ENCODE results near the gene RRP12.
"Not testable (repeated sequence)": the region's sequence is repeated elsewhere in the genome, so short reads cannot be mapped to it uniquely, and the experiment has no call there.

RRP12 gene

DNA sequence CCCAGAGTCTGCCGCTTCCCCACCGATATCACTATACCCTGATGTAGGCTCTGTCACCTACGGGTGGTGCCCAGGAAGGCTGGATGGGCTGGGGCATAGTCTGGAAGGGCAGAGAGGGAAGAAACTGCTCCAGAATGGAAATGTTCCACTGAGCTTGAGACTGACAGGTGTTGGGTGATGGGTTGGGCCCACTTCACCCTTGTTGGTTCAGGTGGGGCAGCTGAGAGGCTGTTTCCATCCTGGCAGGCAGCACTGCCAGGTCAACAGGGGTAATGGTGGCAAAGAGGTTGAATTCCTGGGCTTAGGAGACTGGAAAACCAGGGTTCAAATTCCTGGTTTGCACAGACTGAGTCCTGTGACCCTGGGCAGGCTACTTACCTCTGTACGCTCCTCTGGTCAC, 38.1 kb downstream of the RRP12 start:
- no peak for DNase-seq

DNA sequence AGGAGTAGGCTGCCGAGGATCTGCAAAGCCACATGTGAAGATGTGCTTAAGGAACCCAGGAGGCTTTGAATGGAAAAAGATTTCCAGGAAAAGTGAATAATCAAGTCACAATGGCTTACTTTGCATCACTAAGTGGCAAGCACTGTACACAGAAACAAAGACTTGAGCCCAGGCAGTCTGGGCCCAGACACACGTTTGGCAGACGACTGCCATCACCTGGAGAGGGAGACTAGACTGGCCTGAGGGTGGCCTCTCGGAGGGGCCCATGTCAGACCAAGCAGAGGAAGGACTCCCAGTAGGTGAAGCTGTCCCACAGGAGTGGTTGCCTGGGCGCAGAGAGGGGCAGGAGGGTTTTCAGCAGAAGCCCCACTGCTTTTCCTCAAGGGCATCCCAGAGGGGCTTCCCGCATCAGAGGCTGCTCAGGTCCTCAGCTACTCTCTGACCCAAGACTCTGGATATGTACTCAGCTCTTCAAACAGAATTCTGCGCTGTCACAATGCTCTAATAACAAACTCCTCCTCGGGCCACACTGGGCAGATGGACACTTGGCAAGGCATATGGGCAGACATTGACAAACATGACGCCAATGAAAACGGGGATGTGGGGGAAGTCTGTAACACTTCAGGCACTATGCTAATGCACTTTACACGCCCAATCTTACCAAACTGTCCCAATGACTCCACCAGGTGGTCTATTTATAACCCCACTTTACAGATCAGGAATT, 38.7 kb downstream of the RRP12 start:
- DNase-seq, result no peak

DNA sequence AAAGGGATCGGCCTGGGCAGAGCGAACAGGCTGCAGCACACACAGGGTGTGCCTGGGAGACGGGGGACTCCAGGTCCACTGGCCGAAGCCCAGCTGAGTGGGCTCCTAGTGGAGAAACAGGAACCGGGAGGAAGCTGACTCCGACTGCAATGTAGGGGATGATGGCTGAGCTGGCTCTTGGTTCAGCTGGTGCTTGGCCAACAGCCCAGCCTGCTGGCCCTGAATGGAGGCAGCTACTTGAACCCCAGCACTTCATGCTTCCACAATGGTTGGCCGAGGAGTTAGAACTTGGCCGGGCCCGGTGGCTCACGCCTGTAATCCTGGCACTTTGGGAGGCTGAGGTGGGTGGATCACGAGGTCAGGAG, 39.6 kb downstream of the RRP12 start:
- no peak for DNase-seq

DNA sequence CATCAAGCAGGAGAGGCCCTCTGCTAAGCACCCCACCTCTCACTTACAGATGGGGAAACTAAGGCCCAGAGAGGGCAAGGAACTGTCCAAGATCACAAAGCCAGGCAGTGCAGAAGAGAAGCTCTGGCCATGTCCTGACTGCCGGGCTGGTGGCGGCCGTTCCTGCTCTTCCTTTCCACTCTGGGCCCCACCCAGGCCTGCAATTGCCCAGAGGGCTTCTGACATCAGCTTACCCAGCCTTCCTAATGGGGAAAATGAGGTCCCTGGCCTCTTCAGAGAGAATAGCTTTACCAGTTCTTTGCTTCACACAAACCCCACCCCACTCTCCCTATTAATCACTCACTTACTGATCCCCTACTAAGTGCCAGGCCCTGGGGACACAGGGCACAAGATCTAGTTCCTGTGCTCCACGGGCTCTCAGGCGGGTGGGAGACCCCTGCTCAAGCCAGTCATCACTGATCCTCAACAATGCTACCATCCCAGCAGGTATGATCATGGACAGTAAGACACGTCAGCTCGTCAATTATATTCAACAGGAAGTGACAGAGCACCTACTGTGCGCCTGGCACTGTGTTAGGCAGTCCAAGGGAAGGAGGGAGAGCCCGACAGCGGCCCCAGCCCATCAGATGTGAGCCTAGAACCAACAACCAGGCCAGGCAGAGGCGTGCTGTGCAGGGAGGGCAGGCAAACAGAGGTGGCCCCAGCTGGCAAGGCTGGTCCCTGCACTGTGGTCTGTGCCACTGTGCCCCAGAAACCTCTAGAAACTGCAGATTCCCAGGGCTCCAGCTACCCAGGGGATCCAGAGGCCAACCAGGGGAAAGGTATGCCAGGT, 40.2 kb downstream of the RRP12 start:
- no peak for DNase-seq

DNA sequence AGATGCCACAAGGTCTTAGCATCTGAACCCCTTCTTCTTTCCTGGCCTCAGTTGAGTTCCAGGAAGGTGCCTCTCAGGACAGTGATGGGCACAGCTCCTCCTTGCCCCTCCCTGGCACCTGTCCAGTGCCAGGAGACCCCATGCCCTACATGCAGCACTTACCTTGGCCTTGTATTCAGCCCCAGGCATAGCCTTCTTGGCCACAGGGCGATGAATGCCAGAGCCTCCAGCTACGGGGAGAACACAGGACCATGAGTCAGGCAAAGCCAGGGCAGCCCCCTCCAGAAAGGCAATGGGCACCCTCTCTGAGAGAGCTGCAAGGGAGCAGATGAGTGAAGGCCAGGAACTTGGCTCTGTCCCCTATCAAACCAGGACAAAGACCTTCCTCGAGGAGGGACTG, 42.4 kb downstream of the RRP12 start:
- no peak for DNase-seq

DNA sequence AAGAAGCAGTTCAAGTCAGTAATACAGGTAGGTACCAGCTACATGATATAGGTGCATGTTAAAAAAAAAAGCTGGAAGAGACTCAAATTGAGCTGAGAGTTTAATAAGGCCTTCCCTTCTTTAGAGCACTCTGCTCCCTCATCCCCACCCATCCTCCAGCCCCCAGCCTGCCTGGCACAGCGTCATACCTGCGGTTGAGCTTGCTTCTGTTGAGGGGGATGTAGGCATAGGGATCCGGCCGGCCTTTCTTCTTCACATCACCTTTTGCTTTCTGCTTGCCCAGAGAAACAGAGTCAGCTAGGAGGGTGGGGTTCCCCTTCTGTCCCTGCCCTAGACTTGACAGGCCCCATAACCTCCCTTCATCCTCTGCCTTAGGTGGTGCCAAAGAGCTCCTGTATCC, 42.8 kb downstream of the RRP12 start:
- no peak for DNase-seq

DNA sequence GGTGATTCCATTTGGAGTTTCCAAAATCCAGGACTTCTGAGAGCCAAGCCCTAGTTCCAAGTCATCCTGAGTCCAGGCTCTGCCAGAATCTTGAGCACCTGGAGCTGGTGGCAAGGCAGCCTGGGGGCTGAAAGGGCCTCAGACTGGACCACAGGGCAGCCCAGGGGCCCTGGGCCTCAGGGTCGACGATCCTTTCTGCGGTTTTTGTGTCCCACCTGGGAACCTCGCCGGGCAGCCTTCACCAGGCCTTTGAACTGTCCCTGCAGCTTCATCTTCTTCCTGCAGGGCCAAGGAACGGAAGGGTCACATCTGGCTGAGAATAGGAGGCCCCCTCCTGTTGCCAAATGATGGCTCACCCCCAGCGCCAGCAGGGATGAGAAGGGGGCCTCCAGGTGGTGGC, 44.2 kb downstream of the RRP12 start:
- DNase-seq, result no peak

DNA sequence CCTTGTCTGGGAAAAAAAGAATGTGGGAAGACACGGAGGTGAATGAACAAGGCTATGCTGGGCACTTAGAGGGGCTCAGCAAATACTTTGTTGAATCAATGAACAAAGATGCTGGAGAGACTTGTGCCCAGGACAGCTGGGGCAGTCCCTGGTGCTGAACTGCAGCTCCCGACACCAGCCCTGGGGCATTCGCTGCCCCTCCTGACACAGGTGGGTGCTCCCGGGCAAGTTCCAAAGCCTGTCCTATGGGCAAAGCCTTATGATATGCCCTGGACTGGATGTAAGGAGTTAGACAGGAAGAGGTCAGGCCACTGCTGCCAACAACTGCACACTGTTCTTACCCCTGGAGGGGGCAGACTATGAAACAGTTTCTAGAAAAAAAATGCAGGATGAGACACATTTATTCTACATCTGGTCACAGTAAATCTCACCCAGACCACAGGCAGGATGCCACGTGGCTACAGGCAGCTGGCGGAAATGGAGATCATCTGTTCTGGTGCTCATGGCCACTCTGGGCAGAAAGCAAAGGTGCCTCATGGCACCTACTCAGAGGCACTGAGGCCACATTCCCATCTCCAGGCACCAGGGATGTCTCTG, 44.7 kb downstream of the RRP12 start:
- DNase-seq, result peak; percentile 20

DNA sequence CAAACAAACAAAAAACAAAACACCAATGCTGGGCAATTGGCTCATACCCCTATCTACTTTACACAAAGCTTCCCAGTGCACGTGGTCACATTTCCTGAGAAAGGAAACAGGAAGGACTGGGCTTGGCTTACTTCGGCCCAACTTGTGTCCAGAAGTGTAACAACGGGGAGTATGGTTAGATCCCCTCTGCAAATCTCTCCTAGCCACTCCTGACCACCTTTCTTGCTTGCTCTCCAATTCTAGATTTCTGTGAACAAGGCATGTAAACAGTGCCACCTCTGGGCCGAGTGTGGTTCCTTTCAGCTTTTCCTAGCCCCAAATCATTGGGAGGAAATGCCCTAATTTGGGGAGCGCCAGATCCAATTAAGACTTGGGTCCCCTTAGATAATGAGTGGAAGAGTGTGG, 45.6 kb downstream of the RRP12 start:
- DNase-seq, result no peak

DNA sequence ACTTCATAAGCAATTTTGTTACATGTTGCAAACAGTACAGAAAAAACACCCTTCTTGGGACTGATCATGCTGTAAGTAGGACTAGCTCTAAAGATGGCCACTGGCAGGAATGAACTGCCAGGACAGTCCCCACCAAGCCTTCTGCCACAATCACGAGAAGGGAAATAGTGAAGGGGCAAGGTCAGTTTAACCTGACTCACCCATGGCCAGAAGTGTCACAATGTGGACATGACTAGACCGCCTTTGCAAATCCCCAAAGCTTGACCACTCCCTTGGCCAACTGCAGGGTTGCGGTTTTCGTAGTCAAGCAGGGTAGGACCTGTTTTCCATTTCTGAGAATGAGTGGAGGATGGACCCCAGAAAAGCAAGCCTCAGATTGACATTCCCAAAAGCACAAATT, 47.2 kb downstream of the RRP12 start:
- DNase-seq, result no peak

DNA sequence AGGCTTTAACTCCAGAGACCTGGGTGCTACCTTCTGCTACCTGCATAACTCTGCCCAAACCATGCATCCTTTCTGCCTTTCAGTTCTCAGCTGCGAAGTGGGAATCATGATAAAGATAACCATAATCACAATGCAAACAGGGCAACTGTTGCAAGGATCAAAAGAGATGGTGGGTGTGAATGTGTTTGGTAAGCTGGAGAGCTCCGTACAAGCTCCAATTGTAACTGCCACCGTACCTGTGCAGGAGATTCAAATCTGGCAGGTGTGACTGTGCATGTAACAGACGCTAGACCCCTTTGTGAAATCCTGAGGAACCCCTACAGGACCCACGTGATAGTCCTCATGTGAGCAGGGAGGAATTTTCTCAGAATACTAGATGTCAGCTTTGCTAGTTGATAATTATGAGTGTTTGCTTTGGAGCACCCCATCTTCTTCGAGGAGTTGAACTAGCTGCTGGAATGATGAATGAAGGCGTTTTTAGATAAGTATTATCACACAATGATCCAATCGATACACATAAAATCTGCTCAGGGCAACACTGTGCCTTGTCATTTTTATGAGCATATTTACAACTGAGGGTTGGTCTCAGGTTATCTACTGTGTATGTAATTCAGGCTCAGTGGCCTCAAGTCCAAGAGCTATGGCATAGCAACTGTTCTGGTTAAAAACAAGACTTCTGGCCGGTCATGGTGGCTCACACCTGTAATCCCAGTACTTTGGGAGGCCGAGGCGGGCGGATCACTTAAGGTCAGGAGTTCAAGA, 51.2 kb downstream of the RRP12 start:
- DNase-seq, result no peak

DNA sequence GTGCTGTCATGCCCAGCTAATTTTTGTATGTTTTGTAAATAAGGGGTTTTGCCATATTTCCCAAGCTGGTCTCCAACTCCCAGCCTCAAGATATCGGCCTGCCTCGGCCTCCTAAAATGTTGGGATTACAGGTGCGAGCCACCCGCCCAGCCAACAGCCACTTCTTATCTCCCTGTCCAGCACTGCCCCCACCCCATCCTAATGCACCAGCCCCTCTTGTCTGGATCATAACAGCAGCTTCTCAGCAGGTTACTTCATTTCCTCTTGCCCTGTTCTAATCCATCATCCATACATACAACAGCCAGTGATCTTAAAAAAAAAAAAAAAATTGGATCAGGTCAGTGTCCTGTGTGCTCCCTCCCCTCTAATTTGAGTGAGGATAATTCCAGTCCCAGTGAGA, 53.8 kb downstream of the RRP12 start:
- no peak for DNase-seq

DNA sequence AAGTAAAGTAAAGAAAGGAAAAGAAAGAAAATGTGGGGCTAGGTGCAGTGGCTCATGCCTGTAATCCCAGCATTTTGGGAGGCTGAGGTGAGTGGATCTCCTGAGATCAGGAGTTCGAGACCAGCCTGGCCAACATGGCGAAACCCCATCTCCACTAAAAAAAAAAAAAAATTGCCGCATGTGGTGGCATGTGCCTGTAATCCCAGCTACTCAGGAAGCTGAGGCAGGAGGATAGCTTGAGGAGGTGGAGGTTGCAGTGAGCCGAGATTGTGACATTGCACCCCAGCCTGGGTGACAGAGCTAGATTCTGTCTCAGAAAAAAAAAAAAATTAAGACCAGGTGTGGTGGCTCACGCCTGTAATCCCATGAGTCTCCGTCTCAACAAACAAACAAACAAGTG, 57.5 kb downstream of the RRP12 start:
- not testable (repeated sequence) for DNase-seq

DNA sequence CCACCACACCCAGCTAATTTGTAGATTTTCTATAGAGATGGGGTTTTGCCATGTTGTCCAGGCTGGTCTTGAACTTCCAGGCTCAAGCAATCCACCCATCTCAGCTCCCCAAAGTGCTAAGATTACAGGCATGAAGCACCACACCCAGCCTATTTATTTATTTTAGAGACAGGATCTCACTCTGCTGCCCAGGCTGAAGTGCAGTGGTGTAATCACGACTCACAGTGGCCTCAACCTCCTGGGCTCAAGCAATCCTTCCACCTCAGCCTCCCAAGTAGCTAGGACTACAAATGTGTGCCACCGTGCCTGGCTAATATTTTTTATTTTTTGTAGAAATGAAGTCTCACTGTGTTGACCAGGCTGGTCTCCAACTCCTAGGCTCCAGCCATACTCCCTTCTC, 59.7 kb downstream of the RRP12 start:
- no peak for DNase-seq

DNA sequence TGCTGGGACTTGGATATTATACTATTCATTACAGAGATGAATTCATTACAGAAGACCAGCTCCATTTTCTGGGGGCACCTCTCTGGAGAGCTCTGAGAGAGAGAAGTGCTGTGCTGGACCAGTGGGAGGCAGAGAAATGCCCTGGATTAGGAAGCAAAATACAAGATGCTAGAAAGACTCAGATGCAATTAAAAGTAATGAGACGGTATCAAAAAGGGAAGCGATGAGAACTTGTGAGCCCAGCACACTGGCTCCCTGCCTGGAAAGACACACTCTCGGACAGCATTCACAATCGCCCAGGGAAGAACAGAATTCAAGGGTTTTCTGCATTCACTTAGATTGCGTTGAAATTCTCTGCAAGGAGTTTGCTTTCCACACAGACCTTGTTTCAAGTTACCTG, 63.1 kb downstream of the RRP12 start:
- no peak for DNase-seq

DNA sequence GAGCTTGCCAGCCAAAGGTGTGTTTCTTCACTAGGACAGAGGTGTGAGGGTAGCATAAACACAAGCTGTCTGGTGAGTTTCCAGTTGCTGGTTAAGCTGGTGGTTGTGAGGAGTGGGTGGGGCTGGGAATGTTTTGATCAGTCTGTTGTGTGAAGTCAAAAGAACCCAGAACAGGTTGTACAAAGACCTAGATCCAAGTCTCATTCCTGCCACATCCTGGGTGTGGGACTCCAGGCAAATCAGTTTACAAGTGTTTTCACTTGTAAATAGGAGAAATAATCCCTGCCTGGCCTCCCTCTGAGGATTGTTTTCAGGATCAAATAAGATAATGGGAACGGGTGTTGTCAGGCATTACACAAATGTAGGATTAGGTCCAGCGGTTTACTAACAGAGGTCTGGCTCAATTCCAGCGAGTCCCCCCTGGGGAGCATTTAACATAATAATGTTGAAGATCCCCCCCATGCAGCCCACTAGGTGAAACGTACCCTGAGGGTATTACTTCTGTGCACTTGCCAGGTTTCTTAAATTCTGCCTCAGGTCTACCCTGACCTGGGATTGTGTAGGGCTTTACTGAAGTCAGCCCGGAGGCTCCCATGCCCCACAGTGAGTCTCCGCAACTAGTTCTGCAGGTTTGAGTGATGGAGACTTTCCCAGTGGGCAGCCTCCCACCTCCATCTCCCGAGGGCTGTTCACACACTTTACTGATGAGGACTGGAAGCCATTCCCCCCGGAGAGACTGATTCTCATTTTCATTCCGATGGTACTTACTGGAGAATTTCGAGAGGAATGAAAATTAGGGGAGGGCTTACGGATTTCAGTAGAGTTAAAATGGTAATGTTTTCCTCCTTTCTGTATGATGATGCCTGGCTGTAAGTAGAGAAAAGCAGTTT, 64.0 kb downstream of the RRP12 start:
- DNase-seq, result no peak

DNA sequence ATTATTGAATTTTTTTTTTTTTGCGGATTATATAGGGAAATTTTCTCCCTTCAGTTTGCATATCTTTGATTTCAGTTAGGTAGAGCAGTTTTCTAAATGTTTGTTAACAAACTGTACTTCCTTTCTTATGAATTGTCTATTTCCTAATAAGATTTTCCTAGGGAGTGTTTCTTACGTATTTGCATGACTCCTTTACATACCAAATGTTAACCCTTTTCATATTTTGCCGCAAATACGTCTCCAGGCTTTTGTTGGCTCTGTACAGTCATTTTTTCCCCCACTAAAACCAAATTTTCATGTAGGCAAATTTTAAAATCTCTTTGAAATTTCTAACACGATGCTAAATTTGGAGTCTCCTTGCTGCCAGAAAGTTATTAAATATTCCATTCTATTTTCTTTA, 64.7 kb downstream of the RRP12 start:
- no peak for DNase-seq

DNA sequence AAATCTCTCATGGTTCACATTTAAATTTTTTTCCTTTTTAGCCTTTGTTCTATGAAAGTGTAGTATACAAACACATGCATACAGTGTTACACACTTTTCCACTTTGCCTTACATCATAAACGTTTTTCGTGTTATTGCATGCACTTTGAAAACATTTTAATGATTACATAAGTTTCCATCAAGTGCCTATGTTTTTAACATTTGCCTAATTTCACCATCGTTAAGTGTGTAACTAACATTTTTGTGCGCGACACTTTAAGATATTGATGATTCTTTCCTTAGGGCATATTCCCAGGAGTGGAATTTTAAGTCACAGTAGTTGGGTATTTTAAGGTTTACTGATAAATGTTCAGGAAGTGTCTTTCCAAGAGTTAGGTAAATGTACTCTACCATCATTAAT, 65.1 kb downstream of the RRP12 start:
- no peak for DNase-seq

DNA sequence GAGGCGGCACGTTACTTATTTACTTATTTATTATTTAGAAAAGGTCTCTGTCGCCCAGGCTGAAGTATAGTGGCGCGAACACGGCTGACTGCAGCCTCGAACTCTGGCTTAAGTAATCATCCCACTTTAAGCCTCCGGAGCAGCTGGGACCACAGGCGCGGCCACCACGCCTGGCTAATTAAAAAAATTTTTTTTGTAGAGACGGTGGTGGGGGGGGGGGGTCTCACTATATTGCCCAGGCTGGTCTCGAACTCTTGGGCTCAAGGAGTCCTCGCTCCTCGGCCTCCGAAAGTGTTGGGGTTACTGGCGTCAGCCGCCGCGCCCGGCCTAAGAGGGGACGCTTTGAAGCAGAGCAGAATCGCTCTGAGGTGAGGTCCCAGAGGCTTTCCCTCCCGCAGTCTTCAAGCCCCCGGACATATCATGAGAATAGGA, 65.9 kb downstream of the RRP12 start:
- DNase-seq, result no peak

DNA sequence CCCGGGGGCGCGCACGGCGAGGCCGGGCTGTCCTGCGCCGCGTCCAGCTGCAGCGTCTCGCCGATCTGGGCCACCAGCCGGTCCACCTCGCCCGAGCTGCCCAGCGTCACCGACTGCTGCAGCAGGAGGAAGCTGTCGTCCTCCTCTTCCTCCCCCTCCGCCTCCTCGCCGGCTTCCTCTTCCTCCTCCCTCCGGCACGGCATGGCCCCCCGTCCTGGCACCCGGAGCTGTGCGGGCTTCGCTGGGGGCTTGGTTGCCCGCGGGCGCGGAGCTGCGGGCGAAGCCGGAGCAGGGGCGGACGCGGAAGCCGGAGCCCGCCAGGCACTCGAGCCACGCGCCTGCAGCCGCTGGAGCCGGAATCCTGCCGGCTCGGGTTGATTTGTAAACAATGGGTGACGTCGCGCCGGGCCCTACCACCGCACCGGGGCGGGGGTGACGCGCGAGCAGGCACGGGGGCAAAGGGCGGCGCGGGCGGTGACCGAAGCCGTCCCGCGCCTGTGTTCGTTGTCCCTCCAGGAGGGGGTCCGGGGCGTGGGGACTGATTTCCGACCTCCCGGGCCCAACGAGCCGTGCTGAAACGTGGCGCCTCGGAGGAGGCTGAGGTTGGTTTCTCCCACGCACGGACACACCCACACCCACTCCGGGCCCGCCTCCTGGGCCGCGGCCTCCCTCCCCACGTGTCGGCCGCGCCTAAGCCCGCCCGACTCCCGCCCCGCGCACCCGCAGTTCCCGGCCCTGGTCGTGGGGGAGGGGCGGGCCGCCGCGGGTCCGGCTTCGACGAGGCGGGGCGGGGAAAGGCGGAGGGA, 66.6 kb downstream of the RRP12 start, which contains the start of gene FRAT2:
Gene FRAT2 (minus strand): TSS at position 360 of the 806 bp plus-strand sequence. CDS start 157 bp downstream, at position 203.
- DNase-seq, result peak; percentile 92
